ENCODE measurements around the gene PTPN14.
A peak's percentile ranks its signal among the peaks of the same experiment; 100 is the strongest.

- TF ChIP-seq CTCF (IDR thresholded peaks at IDR 0.05), result no peak
- no peak for TF ChIP-seq TCF7L2 (IDR thresholded peaks at IDR 0.05; ENCODE audit: low read depth, low read length)
- no peak for TF ChIP-seq REST (IDR thresholded peaks at IDR 0.05; ENCODE audit: insufficient read depth in 1 of 2, low read depth in 2 of 2, low read length in 1 of 2)
- peak; percentile 15; the same call in 1 of the 2 replicates for TF ChIP-seq POLR2AphosphoS5 (IDR thresholded peaks at IDR 0.05; ENCODE audit: low read depth, low read length)
- TF ChIP-seq SIN3A (IDR thresholded peaks at IDR 0.05; ENCODE audit: borderline replicate concordance, insufficient read depth, low read depth, low read length), result no peak
Measured at GRCh38 chr1:214454569-214455396, 96.6 kb downstream of the PTPN14 start.

Data from Panc1 (cell line).